Left lung (tissue), 10 donors: ENCODE data around the gene PLCL1. TPM values are rescaled to one million over a fixed set of nuclear protein-coding genes. Genes with fewer than 3 reads are reported as not detected.
A peak's percentile ranks its signal among the peaks of the same experiment; 100 is the strongest.

Experiments
- ATAC-seq: fragments of 200-7000 bp; cut with Tn5 transposase; one replicate; pipeline ENCODE4 v1.9.1; 2020; ENCODE audit warnings: moderate library complexity
- DNase-seq, 4 donors: peaks; one replicate each; pipeline ENCODE4 v3.0.0-alpha.2; 2013 to 2020
- H3K27ac ChIP-seq, 2 donors: fragments of 200-600 bp; sonication (generic) in 1 of 2; one replicate each; pipeline versions ENCODE4 v1.5.0 to v1.8.0; 2020 to 2021
- H3K27me3 ChIP-seq, 2 donors: fragments of 200-600 bp; sonication (generic) in 1 of 2; one replicate each; pipeline versions ENCODE4 v1.5.0 to v1.8.0; 2020 to 2021
- H3K36me3 ChIP-seq, 2 donors: fragments of 200-600 bp; sonication (generic) in 1 of 2; one replicate each; pipeline versions ENCODE4 v1.5.0 to v1.8.0; 2020 to 2021
- H3K4me1 ChIP-seq, 2 donors: fragments of 200-600 bp; one replicate each; pipeline ENCODE4 v1.8.0; 2021
- H3K4me3 ChIP-seq, 2 donors: fragments of 200-600 bp; sonication (generic) in 1 of 2; one replicate each; pipeline versions ENCODE4 v1.5.0 to v1.8.0; 2020 to 2021; ENCODE audit warnings: mild to moderate bottlenecking in 1 of 2
- H3K9me3 ChIP-seq, 2 donors: fragments of 200-600 bp; sonication (generic) in 1 of 2; one replicate each; pipeline versions ENCODE4 v1.5.0 to v1.8.0; 2020 to 2021
- intact Hi-C, 2 donors: fragments of 100-400 bp; cut with DNase I; formaldehyde crosslinking; loops; one replicate each; pipeline versions ENCODE4 v1.11.2 to v1.14.2; 2022
- polyA plus RNA-seq, 6 donors: library from polyadenylated mRNA; unstranded; fragments of 120-200 nt; gene quantifications; one replicate each; pipeline ENCODE4 v1.2.1, GENCODE V29; 2013; ENCODE audit not compliant: insufficient read length in 6 of 6
- total RNA-seq, 2 donors: library from RNA; stranded (reverse); fragmentation: NEBNext Ultra II Directional; extraction: Animal tissue kit (Norgen Biotek cat#: 25700); gene quantifications; one replicate each; pipeline ENCODE4 v1.2.1, GENCODE V29; 2021
- TF ChIP-seq, protein P1 (sequence below), 2 donors: fragments of 200-600 bp; sonication (generic) in 1 of 2; IDR thresholded peaks; one replicate each; pipeline versions ENCODE4 v1.5.0 to v1.8.0; 2021; ENCODE audit warnings: antibody characterized with exemption in 2 of 2
- donor health status: DM: no; HTN: yes; CAD: no.
- donor health status: DM: no; HTN: no; CAD: no.

Gene PLCL1
- total and polyA plus RNA-seq, 8 donors, result 3.4 to 15.3 (median 10.3) TPM

DNA sequence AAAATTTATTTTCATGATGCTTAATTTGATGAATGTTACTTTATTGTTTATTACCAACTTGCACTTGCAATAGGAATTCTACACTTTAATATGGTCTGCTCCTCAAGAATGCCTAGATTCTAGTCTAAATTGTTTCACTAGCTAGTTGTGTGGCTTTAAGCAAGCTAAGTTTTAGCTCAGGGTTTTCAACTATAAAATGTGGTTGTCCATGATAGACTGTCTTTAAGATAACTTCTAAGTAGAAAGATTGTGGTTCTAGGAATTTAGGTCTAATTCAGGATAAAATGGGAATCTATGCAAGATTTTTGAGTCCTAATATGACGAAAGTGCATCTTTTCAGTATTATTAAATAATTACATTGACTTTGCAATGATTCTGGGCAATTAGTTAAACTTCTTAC lies 294.0 kb downstream of the PLCL1 start:
- Histone ChIP-seq H3K27ac (no peak overlapping the region), H3K4me1 (no peaks in the 10 kb centered on the region), H3K9me3 (no peaks in the 10 kb centered on the region), H3K27me3 (no peaks in the 10 kb centered on the region), H3K4me3 (no peak overlapping the region), H3K36me3 (no peaks in the 10 kb centered on the region)
- intact Hi-C loops, result no loop called here
- no peak for ATAC-seq
- DNase-seq, result no peak
- TF ChIP-seq, protein P1, sequence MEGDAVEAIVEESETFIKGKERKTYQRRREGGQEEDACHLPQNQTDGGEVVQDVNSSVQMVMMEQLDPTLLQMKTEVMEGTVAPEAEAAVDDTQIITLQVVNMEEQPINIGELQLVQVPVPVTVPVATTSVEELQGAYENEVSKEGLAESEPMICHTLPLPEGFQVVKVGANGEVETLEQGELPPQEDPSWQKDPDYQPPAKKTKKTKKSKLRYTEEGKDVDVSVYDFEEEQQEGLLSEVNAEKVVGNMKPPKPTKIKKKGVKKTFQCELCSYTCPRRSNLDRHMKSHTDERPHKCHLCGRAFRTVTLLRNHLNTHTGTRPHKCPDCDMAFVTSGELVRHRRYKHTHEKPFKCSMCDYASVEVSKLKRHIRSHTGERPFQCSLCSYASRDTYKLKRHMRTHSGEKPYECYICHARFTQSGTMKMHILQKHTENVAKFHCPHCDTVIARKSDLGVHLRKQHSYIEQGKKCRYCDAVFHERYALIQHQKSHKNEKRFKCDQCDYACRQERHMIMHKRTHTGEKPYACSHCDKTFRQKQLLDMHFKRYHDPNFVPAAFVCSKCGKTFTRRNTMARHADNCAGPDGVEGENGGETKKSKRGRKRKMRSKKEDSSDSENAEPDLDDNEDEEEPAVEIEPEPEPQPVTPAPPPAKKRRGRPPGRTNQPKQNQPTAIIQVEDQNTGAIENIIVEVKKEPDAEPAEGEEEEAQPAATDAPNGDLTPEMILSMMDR (IDR thresholded peaks at IDR 0.05), result no peak

DNA sequence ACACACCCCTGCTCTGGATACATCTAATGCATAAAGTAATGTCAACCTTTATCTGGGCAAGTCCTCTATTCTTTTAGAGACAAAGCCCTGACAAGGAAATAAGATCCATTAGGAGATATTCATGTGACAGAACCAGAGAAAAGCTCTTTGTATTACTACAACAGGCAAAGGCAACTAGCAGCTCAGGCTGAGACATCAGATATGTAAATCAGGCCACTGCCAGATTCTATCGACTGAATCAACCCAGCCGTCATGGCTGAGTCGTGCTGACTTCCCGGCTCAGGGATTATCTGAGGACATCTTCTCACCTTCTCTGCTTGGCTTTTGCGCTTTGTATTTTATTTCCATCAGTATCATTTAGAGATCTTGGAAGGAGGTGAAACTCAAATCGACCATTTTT lies 294.5 kb downstream of the PLCL1 start:
- Histone ChIP-seq H3K27me3 (no peaks in the 10 kb centered on the region), H3K9me3 (no peaks in the 10 kb centered on the region), H3K27ac (no peak overlapping the region), H3K36me3 (no peaks in the 10 kb centered on the region), H3K4me1 (no peaks in the 10 kb centered on the region), H3K4me3 (no peak overlapping the region)
- TF ChIP-seq, protein P1 (IDR thresholded peaks at IDR 0.05), result no peak
- DNase-seq, result no peak
- no peak for ATAC-seq
- intact Hi-C loops, result no loop called here

DNA sequence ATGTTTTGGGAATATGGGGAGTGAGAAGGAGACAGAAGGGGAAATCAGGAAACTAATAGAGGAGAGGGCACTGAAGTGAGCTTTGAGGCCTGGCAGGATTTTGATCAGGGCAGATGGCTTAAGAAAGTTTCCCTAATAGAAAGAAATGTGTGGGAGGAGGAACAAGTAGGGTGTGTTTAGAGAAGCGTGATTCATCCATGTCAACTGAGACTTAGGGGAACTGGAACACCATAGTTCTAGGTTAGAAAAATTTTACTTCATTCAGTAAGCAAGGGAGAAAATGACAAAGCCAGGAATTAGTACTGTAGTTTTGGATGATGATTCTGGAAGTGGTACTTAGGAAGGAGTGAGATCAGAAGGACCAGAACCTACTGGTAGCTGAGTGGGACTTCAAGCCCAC lies 296.0 kb downstream of the PLCL1 start:
- Histone ChIP-seq H3K36me3 (no peaks in the 10 kb centered on the region), H3K9me3 (no peaks in the 10 kb centered on the region), H3K4me3 (no peak overlapping the region), H3K4me1 (no peaks in the 10 kb centered on the region), H3K27ac (no peak overlapping the region), H3K27me3 (no peaks in the 10 kb centered on the region)
- intact Hi-C loops, result no loop called here
- DNase-seq, result no peak
- TF ChIP-seq, protein P1 (IDR thresholded peaks at IDR 0.05), result no peak
- ATAC-seq, result peak; percentile 47

GRCh38 chr2:198101688-198102087 lies 297.3 kb downstream of the PLCL1 start:
- ATAC-seq (no peak), DNase-seq (no peak)
- intact Hi-C loops, result no loop called here
- no peak overlapping the region for H3K4me3 ChIP-seq
- no peaks in the 10 kb centered on the region for H3K36me3 ChIP-seq
- TF ChIP-seq, protein P1 (IDR thresholded peaks at IDR 0.05), result no peak
- no peaks in the 10 kb centered on the region for H3K9me3 ChIP-seq
- no peaks in the 10 kb centered on the region for H3K27me3 ChIP-seq
- no peak overlapping the region for H3K27ac ChIP-seq
- peaks cover 0 to 6% of the 10 kb centered on the region in 2 donors for H3K4me1 ChIP-seq

- no peak for DNase-seq
- Histone ChIP-seq H3K4me3 (no peak overlapping the region), H3K36me3 (no peaks in the 10 kb centered on the region), H3K4me1 (peaks cover 0 to 6% of the 10 kb centered on the region in 2 donors), H3K27me3 (no peaks in the 10 kb centered on the region), H3K27ac (no peak overlapping the region), H3K9me3 (no peaks in the 10 kb centered on the region)
- TF ChIP-seq, protein P1 (IDR thresholded peaks at IDR 0.05), result no peak
- intact Hi-C loops, result no loop called here
- ATAC-seq, result no peak
Observed at GRCh38 chr2:198102120-198102519, 297.7 kb downstream of the PLCL1 start.
